GM12875 (cell line): ENCODE results near the gene TLE4.

Experiments
- H3K4me3 ChIP-seq: one replicate; pipeline ENCODE4 v1.5.1; 2011; ENCODE audit warnings: low read depth, low read length, control low read depth
- TF ChIP-seq, protein P1 (sequence below): IDR thresholded peaks from 2 replicates; pipeline ENCODE4 v1.5.1; 2011; ENCODE audit warnings: low read depth, mild to moderate bottlenecking, control low read depth, inconsistent platforms, low read length, moderate library complexity, borderline replicate concordance; ENCODE audit not compliant: insufficient read depth

Gene TLE4

GRCh38 chr9:79571309-79572031 lies at the start of gene TLE4:
TLE4 (plus strand) TSS chr9:79571965; CDS start chr9:79572791, 826 bp downstream.
- peak within 1 kb of the TSS; percentile 66 for H3K4me3 ChIP-seq
- TF ChIP-seq, protein P1, sequence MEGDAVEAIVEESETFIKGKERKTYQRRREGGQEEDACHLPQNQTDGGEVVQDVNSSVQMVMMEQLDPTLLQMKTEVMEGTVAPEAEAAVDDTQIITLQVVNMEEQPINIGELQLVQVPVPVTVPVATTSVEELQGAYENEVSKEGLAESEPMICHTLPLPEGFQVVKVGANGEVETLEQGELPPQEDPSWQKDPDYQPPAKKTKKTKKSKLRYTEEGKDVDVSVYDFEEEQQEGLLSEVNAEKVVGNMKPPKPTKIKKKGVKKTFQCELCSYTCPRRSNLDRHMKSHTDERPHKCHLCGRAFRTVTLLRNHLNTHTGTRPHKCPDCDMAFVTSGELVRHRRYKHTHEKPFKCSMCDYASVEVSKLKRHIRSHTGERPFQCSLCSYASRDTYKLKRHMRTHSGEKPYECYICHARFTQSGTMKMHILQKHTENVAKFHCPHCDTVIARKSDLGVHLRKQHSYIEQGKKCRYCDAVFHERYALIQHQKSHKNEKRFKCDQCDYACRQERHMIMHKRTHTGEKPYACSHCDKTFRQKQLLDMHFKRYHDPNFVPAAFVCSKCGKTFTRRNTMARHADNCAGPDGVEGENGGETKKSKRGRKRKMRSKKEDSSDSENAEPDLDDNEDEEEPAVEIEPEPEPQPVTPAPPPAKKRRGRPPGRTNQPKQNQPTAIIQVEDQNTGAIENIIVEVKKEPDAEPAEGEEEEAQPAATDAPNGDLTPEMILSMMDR: no peak

DNA sequence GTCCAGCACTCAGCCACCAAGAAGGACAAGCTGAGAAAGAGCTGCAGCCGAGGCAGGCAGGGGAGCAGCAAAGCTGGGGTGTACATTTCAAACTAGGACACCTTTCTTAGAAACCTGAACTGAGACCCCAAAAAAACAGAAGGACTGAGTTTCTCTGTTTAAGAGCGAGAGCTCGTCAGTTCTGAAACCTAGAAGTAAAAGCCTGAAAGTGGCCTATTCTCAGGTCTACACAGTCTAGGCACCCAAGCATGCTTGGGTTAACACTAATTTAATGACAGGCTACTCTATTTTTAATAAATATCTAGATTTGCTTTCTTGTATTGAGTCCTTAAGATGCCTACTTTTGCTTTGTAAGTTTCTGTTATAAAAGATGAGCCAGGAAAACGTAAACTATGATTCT lies 49.0 kb upstream of the TLE4 start:
- TF ChIP-seq, protein P1: no peak

DNA sequence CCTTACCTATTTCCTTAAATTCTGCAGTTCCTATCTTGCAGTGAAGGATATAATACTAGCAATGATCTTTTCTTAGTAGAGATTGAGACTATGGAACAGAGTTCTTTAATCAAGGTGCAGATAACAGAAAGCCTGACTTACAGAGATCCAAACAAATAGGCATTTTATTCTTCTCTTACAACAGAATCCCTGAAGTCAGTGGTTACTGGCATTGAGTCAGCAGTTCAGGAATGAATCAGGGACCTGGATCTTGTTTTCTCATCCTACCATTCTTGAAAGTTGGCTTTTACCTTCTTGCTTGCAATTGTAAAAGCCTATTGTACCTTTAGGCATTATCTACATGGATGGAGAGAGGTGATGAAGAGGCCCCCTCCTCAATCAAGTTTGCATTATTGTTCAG lies 47.5 kb upstream of the TLE4 start:
- TF ChIP-seq, protein P1: no peak
- no peak overlapping the region for H3K4me3 ChIP-seq

More for the DNA sequence above, 49.0 kb upstream of the TLE4 start:
- H3K4me3 ChIP-seq: no peak overlapping the region

GRCh38 chr9:79526149-79526672 lies 45.6 kb upstream of the TLE4 start:
- TF ChIP-seq, protein P1: no peak
- no peak overlapping the region for H3K4me3 ChIP-seq

DNA sequence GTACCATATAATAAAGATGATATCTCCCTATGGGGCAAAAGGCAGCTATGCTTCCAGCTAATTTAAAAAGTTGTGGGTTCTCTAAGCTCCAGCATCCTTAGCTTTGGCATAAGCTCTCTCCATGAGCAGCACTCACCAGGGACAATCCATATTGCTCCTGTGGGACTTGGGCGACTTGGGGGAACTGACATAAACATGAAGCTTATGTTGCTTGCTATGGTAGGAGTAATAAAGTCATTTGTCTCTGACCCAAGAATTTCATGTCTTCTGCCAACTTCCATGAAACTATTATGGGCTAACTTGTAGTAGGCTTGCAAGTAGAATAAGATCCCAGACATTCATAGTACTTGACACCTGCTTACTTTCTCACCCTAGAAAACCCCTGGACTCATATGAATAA lies 36.2 kb upstream of the TLE4 start:
- H3K4me3 ChIP-seq: no peak overlapping the region
- TF ChIP-seq, protein P1: no peak

- TF ChIP-seq, protein P1: no peak
- H3K4me3 ChIP-seq: no peak overlapping the region
Observed at GRCh38 chr9:79537838-79538237, 33.9 kb upstream of the TLE4 start.
